Measurements from ENCODE around the gene MORN1. TPM values are rescaled to one million over a fixed set of nuclear protein-coding genes. Genes with fewer than 3 reads are reported as not detected.

MORN1 gene
- total and polyA plus RNA-seq, 9 of the 15 experiments (the other 6 are each of a cell fraction or from before 2014, with no cell fraction given) = 0.24 to 9.3 (median 4.2) TPM

DNA sequence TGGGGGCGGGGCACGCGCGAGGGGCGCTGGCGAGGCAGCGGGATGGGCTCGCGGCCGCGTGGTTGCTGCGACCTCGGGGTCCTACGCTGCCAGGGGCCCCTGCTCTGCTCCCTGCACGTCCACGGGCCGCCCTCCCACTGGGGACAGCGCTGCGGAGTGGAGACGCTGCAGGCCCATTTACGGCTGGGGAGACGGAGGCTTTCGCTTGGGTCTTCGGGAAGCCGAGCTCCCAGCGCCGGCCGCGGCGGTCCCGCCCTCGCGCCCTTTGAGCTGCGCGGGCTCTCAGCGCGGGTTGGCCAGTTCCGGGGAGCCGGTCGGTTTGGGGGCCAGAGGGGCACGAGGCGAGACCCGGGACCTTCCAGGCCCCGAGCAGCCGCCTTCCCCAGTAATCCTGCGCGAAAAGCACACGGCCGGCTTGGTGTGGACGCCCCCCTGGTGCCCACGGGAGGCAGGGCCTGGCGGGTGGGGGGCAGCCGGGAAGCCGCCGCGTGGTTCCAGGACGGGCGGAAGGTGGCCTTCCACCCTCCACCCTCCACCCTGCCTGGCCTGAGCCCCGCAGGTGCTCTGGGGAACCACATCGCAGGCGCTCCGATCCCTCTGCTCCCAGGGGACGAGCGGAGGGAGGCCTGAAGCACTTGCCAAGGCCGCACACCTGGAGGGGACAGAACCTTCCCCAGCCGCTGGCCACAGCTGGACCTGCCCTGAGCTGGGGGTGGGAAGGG lies 21.6 kb upstream of the MORN1 start (continued):
- TF ChIP-seq, protein P1, sequence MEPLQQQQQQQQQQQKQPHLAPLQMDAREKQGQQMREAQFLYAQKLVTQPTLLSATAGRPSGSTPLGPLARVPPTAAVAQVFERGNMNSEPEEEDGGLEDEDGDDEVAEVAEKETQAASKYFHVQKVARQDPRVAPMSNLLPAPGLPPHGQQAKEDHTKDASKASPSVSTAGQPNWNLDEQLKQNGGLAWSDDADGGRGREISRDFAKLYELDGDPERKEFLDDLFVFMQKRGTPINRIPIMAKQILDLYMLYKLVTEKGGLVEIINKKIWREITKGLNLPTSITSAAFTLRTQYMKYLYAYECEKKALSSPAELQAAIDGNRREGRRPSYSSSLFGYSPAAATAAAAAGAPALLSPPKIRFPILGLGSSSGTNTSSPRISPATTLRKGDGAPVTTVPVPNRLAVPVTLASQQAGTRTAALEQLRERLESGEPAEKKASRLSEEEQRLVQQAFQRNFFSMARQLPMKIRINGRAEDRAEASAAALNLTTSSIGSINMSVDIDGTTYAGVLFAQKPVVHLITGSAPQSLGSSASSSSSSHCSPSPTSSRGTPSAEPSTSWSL (CRISPR knock-in tag; IDR thresholded peaks at IDR 0.05; ENCODE audit: borderline replicate concordance) = 0 out of 2 replicates have a peak, but pooled peaks have one; percentile 55
- TF ChIP-seq SIRT6 (IDR thresholded peaks at IDR 0.05; ENCODE audit: low read depth, low read length) (no peak), WHSC1 (IDR thresholded peaks at IDR 0.05; ENCODE audit: low read length) (no peak), SRSF3 (IDR thresholded peaks at IDR 0.05; ENCODE audit: insufficient read depth, low read length) (no peak), ZNF778 (CRISPR knock-in tag; IDR thresholded peaks at IDR 0.05) (no peak), GATAD2A (IDR thresholded peaks at IDR 0.05) (0 out of 2 replicates have a peak, but pooled peaks have one; percentile 20), ZNF239 (CRISPR knock-in tag; IDR thresholded peaks at IDR 0.05) (no peak), SETDB1 (IDR thresholded peaks at IDR 0.05; ENCODE audit: low read length) (no peak), POLR2AphosphoS5 (IDR thresholded peaks at IDR 0.05; ENCODE audit: control insufficient read depth, insufficient read depth, low read depth, low read length) (no peak), TCF7 (IDR thresholded peaks at IDR 0.05; ENCODE audit: borderline replicate concordance) (no peak), ZNF436 (CRISPR knock-in tag; IDR thresholded peaks at IDR 0.05) (no peak), KLF6 (CRISPR knock-in tag; IDR thresholded peaks at IDR 0.05; ENCODE audit: borderline replicate concordance) (no peak), SIN3B (IDR thresholded peaks at IDR 0.05; ENCODE audit: low read depth) (no peak), POLR2H (tag; IDR thresholded peaks at IDR 0.05; ENCODE audit: low read depth) (no peak), TAF15 (IDR thresholded peaks at IDR 0.05; ENCODE audit: low read depth, low read length) (no peak), POLR3G (IDR thresholded peaks at IDR 0.05; ENCODE audit: extremely low read depth, insufficient read length, insufficient replicate concordance) (no peak), ZNF316 (IDR thresholded peaks at IDR 0.05) (no peak), ZNF408 (CRISPR knock-in tag; IDR thresholded peaks at IDR 0.05; ENCODE audit: low read depth) (no peak), TBL1XR1 (IDR thresholded peaks at IDR 0.05; ENCODE audit: low read length in 2 of 2) (no peak), HIVEP1 (CRISPR knock-in tag; IDR thresholded peaks at IDR 0.05) (no peak), ZNF133 (CRISPR knock-in tag; IDR thresholded peaks at IDR 0.05) (no peak), ZNF174 (CRISPR knock-in tag; IDR thresholded peaks at IDR 0.05) (no peak), GATAD2B (IDR thresholded peaks at IDR 0.05; ENCODE audit: borderline replicate concordance) (no peak)
- TF ChIP-seq, protein P2, sequence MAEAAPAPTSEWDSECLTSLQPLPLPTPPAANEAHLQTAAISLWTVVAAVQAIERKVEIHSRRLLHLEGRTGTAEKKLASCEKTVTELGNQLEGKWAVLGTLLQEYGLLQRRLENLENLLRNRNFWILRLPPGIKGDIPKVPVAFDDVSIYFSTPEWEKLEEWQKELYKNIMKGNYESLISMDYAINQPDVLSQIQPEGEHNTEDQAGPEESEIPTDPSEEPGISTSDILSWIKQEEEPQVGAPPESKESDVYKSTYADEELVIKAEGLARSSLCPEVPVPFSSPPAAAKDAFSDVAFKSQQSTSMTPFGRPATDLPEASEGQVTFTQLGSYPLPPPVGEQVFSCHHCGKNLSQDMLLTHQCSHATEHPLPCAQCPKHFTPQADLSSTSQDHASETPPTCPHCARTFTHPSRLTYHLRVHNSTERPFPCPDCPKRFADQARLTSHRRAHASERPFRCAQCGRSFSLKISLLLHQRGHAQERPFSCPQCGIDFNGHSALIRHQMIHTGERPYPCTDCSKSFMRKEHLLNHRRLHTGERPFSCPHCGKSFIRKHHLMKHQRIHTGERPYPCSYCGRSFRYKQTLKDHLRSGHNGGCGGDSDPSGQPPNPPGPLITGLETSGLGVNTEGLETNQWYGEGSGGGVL (CRISPR knock-in tag; IDR thresholded peaks at IDR 0.05) = no peak
- TF ChIP-seq, protein P3, sequence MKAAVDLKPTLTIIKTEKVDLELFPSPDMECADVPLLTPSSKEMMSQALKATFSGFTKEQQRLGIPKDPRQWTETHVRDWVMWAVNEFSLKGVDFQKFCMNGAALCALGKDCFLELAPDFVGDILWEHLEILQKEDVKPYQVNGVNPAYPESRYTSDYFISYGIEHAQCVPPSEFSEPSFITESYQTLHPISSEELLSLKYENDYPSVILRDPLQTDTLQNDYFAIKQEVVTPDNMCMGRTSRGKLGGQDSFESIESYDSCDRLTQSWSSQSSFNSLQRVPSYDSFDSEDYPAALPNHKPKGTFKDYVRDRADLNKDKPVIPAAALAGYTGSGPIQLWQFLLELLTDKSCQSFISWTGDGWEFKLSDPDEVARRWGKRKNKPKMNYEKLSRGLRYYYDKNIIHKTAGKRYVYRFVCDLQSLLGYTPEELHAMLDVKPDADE (conservative IDR thresholded peaks at IDR 0.05; ENCODE audit: control insufficient read depth, low read depth, low read length) = 0 out of 2 replicates have a peak, but pooled peaks have one; percentile 26

Data from K562 (cell line).